ENCODE measurements around the gene KLHL36. TPM values are rescaled to one million over a fixed set of nuclear protein-coding genes. Genes with fewer than 3 reads are reported as not detected.

Gene KLHL36
- total RNA-seq, 2 experiments from 2014 or later = 58.9 to 66.1 TPM

GRCh38 chr16:84665359-84665758 lies 17.0 kb downstream of the KLHL36 start:
- Histone ChIP-seq H3K27ac (ENCODE audit: low read depth, low read length, poor library complexity, severe bottlenecking) (no peak overlapping the region), H3K79me2 (ENCODE audit: insufficient read depth, low read depth, low read length) (no peaks in the 10 kb centered on the region), H4K20me1 (ENCODE audit: insufficient read depth, low read length) (no peaks in the 10 kb centered on the region), H3K4me1 (ENCODE audit: insufficient read depth, low read length, poor library complexity, severe bottlenecking) (peaks cover 26% of the 10 kb centered on the region), H3K4me2 (ENCODE audit: low read length) (no peak overlapping the region), H2AFZ (ENCODE audit: low read length) (no peak overlapping the region), H3K36me3 (ENCODE audit: insufficient read depth, low read length) (peaks cover 62% of the 10 kb centered on the region), H3K9me3 (ENCODE audit: low read length) (no peaks in the 10 kb centered on the region), H3K4me3 (ENCODE audit: low read depth, low read length, poor library complexity, severe bottlenecking) (no peak overlapping the region), H3K9me2 (ENCODE audit: insufficient read depth, low read length) (no peaks in the 10 kb centered on the region)
- intact Hi-C loops (cut with micrococcal nuclease; ENCODE audit: unreplicated experiment) = no loop called here
- ChIA-PET CTCF (ENCODE audit: unreplicated experiment) (interaction anchor here (0.6 to 1.1 kb wide), 2 partner anchors 21 to 44 kb away, joined by 3 read pairs; no protein-coding TSS in a partner anchor), POLR2A (interaction anchor here (3.3 kb wide), 1 partner anchor 36 kb away, joined by 12 read pairs; no protein-coding TSS in a partner anchor)
- DNase-seq (ENCODE audit: low spot score) = no peak
- TF ChIP-seq CTCF (conservative IDR thresholded peaks at IDR 0.05; ENCODE audit: low read length) (no peak), EZH2phosphoT487 (IDR thresholded peaks at IDR 0.05; ENCODE audit: borderline replicate concordance, low read depth, low read length) (no peak)
- BruUV-seq (replicated peaks) = no TSS peak

GRCh38 chr16:84665843-84666242 lies 17.5 kb downstream of the KLHL36 start:
- H3K36me3 ChIP-seq (ENCODE audit: insufficient read depth, low read length) = peaks cover 58% of the 10 kb centered on the region
- no peak overlapping the region for H3K27ac ChIP-seq (ENCODE audit: low read depth, low read length, poor library complexity, severe bottlenecking)
- H3K79me2 ChIP-seq (ENCODE audit: insufficient read depth, low read depth, low read length) = no peaks in the 10 kb centered on the region
- ChIA-PET POLR2A (interaction anchor here (0.7 to 3.3 kb wide), 2 partner anchors 35 to 73 kb away, joined by 4 to 12 read pairs; no protein-coding TSS in a partner anchor), CTCF (ENCODE audit: unreplicated experiment) (interaction anchor here (1.1 kb wide), 1 partner anchor 44 kb away, joined by 3 read pairs; no protein-coding TSS in a partner anchor)
- H3K4me2 ChIP-seq (ENCODE audit: low read length) = no peak overlapping the region
- intact Hi-C loops (cut with micrococcal nuclease; ENCODE audit: unreplicated experiment) = no loop called here
- TF ChIP-seq EZH2phosphoT487 (IDR thresholded peaks at IDR 0.05; ENCODE audit: borderline replicate concordance, low read depth, low read length) (no peak), CTCF (conservative IDR thresholded peaks at IDR 0.05; ENCODE audit: low read length) (no peak)
- BruUV-seq (replicated peaks) = no TSS peak
- H3K4me3 ChIP-seq (ENCODE audit: low read depth, low read length, poor library complexity, severe bottlenecking) = no peak overlapping the region
- H2AFZ ChIP-seq (ENCODE audit: low read length) = no peak overlapping the region
- DNase-seq (ENCODE audit: low spot score) = no peak
- H3K9me2 ChIP-seq (ENCODE audit: insufficient read depth, low read length) = no peaks in the 10 kb centered on the region
- no peaks in the 10 kb centered on the region for H3K9me3 ChIP-seq (ENCODE audit: low read length)
- no peaks in the 10 kb centered on the region for H4K20me1 ChIP-seq (ENCODE audit: insufficient read depth, low read length)
- H3K4me1 ChIP-seq (ENCODE audit: insufficient read depth, low read length, poor library complexity, severe bottlenecking) = peaks cover 26% of the 10 kb centered on the region

GRCh38 chr16:84667600-84668309 lies 19.4 kb downstream of the KLHL36 start:
- DNase-seq (ENCODE audit: low spot score) = no peak
- no peak overlapping the region for H3K4me2 ChIP-seq (ENCODE audit: low read length)
- ChIA-PET POLR2A (no interaction called here), CTCF (ENCODE audit: unreplicated experiment) (no interaction called here)
- H4K20me1 ChIP-seq (ENCODE audit: insufficient read depth, low read length) = no peaks in the 10 kb centered on the region
- no peak overlapping the region for H3K4me3 ChIP-seq (ENCODE audit: low read depth, low read length, poor library complexity, severe bottlenecking)
- H3K9me3 ChIP-seq (ENCODE audit: low read length) = no peaks in the 10 kb centered on the region
- no peaks in the 10 kb centered on the region for H3K9me2 ChIP-seq (ENCODE audit: insufficient read depth, low read length)
- no TSS peak for BruUV-seq (replicated peaks)
- no peak overlapping the region for H2AFZ ChIP-seq (ENCODE audit: low read length)
- intact Hi-C loops (cut with micrococcal nuclease; ENCODE audit: unreplicated experiment) = no loop called here
- no peaks in the 10 kb centered on the region for H3K79me2 ChIP-seq (ENCODE audit: insufficient read depth, low read depth, low read length)
- peaks cover 24% of the 10 kb centered on the region for H3K4me1 ChIP-seq (ENCODE audit: insufficient read depth, low read length, poor library complexity, severe bottlenecking)
- TF ChIP-seq EZH2phosphoT487 (IDR thresholded peaks at IDR 0.05; ENCODE audit: borderline replicate concordance, low read depth, low read length) (no peak), CTCF (conservative IDR thresholded peaks at IDR 0.05; ENCODE audit: low read length) (no peak)
- H3K36me3 ChIP-seq (ENCODE audit: insufficient read depth, low read length) = peaks cover 39% of the 10 kb centered on the region
- H3K27ac ChIP-seq (ENCODE audit: low read depth, low read length, poor library complexity, severe bottlenecking) = no peak overlapping the region

Measured in OCI-LY7 (cell line).